Activated CD8-positive, alpha-beta memory T cell treated with anti-CD3 and anti-CD28 coated beads for 1 hour (primary cell): ENCODE measurements around the gene CLIC6.

Source experiments
- DNase-seq, 2 donors: peaks; one replicate each; pipeline ENCODE4 v3.0.0-alpha.2; 2020; ENCODE audit warnings: low read depth in 1 of 2; ENCODE audit errors: extremely low read depth in 1 of 2

Gene CLIC6

GRCh38 chr21:34668803-34669148 lies at the start of gene CLIC6:
TSS of gene CLIC6 (plus strand) at chr21:34668994. CDS start at chr21:34669389, 395 bp downstream.
- DNase-seq = no peak

GRCh38 chr21:34619841-34620665 lies 48.7 kb upstream of the CLIC6 start:
- DNase-seq = no peak

- DNase-seq = no peak
These were observed 47.1 kb upstream of the CLIC6 start for GRCh38 chr21:34621434-34622350.

GRCh38 chr21:34623516-34623915 lies 45.3 kb upstream of the CLIC6 start:
- DNase-seq = no peak

GRCh38 chr21:34625030-34625593 lies 43.7 kb upstream of the CLIC6 start:
- DNase-seq = no peak

GRCh38 chr21:34626131-34626530 lies 42.7 kb upstream of the CLIC6 start:
- no peak for DNase-seq

- no peak for DNase-seq
These were observed 38.2 kb upstream of the CLIC6 start for GRCh38 chr21:34630536-34631143.

GRCh38 chr21:34632498-34632897 lies 36.3 kb upstream of the CLIC6 start:
- DNase-seq = no peak

- DNase-seq = no peak
These were observed 33.5 kb upstream of the CLIC6 start for GRCh38 chr21:34635307-34635706.

GRCh38 chr21:34636961-34637360 lies 31.8 kb upstream of the CLIC6 start:
- DNase-seq = no peak

- DNase-seq = no peak
These were observed 29.5 kb upstream of the CLIC6 start for GRCh38 chr21:34639250-34639649.

GRCh38 chr21:34639882-34640788 lies 28.7 kb upstream of the CLIC6 start:
- DNase-seq = no peak

- no peak for DNase-seq
These were observed 27.9 kb upstream of the CLIC6 start for GRCh38 chr21:34640858-34641257.

- DNase-seq = no peak
These were observed 26.4 kb upstream of the CLIC6 start for GRCh38 chr21:34642211-34643075.

- DNase-seq = no peak
These were observed 24.0 kb upstream of the CLIC6 start for GRCh38 chr21:34644825-34645224.

- no peak for DNase-seq
These were observed 21.2 kb upstream of the CLIC6 start for GRCh38 chr21:34647555-34647954.

- no peak for DNase-seq
These were observed 20.0 kb upstream of the CLIC6 start for GRCh38 chr21:34648739-34649297.

- no peak for DNase-seq
These were observed 19.4 kb upstream of the CLIC6 start for GRCh38 chr21:34649400-34649799.
